K562 (cell line): ENCODE results near the gene STX19. TPM values are rescaled to one million over a fixed set of nuclear protein-coding genes. Genes with fewer than 3 reads are reported as not detected.

Experiments used
- ARHGAP35 ChIP-seq: fragments of 450-650 bp; IDR thresholded peaks from 2 replicates; pipeline ENCODE4 v1.6.1; 2018; ENCODE audit not compliant: partially characterized antibody
- CBX8 ChIP-seq: fragments of 200-600 bp; sonication (generic); IDR thresholded peaks from 2 replicates; pipeline ENCODE4 v1.6.1; 2012; ENCODE audit warnings: borderline replicate concordance, mixed run types, low read depth, mild to moderate bottlenecking, moderate library complexity, mixed read lengths, low read length, control low read depth, inconsistent platforms; ENCODE audit not compliant: poor library complexity, severe bottlenecking; ENCODE audit errors: extremely low read depth
- RAD51 ChIP-seq: fragments of 450-650 bp; IDR thresholded peaks from 2 replicates; pipeline ENCODE4 v1.7.1; 2016; ENCODE audit warnings: low read depth, mild to moderate bottlenecking, borderline replicate concordance
- RHOXF2B ChIP-seq: fragments of 250-450 bp; sonication (Bioruptor Pico); conservative IDR thresholded peaks from 2 replicates; pipeline ENCODE4 v1.5.1; 2021
- SAP30 ChIP-seq: fragments of 200-600 bp; sonication (generic); IDR thresholded peaks from 2 replicates; pipeline ENCODE4 v1.6.1; 2012; ENCODE audit warnings: borderline replicate concordance, low read depth, mild to moderate bottlenecking, moderate library complexity, low read length, control low read depth, inconsistent platforms; ENCODE audit not compliant: insufficient read depth, poor library complexity, severe bottlenecking
- STAT5A ChIP-seq: IDR thresholded peaks from 2 replicates; pipeline ENCODE4 v1.6.1; 2012; ENCODE audit warnings: low read length, inconsistent platforms, borderline replicate concordance
- THRAP3 ChIP-seq: fragments of 450-650 bp; IDR thresholded peaks from 2 replicates; pipeline ENCODE4 v1.6.1; 2016; ENCODE audit warnings: mild to moderate bottlenecking, inconsistent platforms, borderline replicate concordance
- ZNF175 ChIP-seq: fragments of 200-800 bp; sonication (Bioruptor generic); IDR thresholded peaks from 2 replicates; pipeline ENCODE4 v1.6.1; 2016; ENCODE audit warnings: low read depth, mild to moderate bottlenecking, missing genetic modification characterization, missing compliant biosample characterization
- ZNF239 ChIP-seq: fragments of 250-450 bp; sonication (Bioruptor Pico); IDR thresholded peaks from 2 replicates; pipeline ENCODE4 v1.4.0; 2020; ENCODE audit warnings: mild to moderate bottlenecking
- ZNF398 ChIP-seq: fragments of 250-450 bp; sonication (Bioruptor Pico); IDR thresholded peaks from 2 replicates; pipeline ENCODE4 v1.8.0; 2021; ENCODE audit warnings: moderate library complexity, mild to moderate bottlenecking, inconsistent platforms
- ZNF431 ChIP-seq: sonication (generic); formaldehyde crosslinking; IDR thresholded peaks from 2 replicates; pipeline ENCODE4 v1.8.0; 2022; ENCODE audit warnings: mild to moderate bottlenecking, missing genetic modification reagents
- ZNF707 ChIP-seq: fragments of 250-450 bp; sonication (Bioruptor Pico); conservative IDR thresholded peaks from 2 replicates; pipeline ENCODE4 v1.8.0; 2022; ENCODE audit warnings: inconsistent platforms, mild to moderate bottlenecking, moderate library complexity
- ZNF785 ChIP-seq: fragments of 250-450 bp; sonication (Bioruptor Pico); IDR thresholded peaks from 2 replicates; pipeline ENCODE4 v1.4.0; 2020; ENCODE audit warnings: mild to moderate bottlenecking
- polyA plus RNA-seq, 8 experiments: library from polyadenylated mRNA; depleted of rRNA in 4 of 8; stranded (reverse) in 5 of 8; unstranded in 3 of 8; fragments of >200 nt; fragmentation: Nextera tagmentation in 2 of 8; fragmentation: Illumina TruSeq in 1 of 8; extraction: Ambion mirVana in 2 of 8; extraction: Trizol in 1 of 8; gene quantifications; 2 replicates each; pipeline versions ENCODE4 v1.2.1 to v1.2.3, GENCODE V29; 2011 to 2014; ENCODE audit warnings: inconsistent platforms in 1 of 8, missing spikeins in 1 of 8
- total RNA-seq, 7 experiments: library from RNA; depleted of rRNA in 6 of 7; stranded (reverse); fragments of >200 nt in 6 of 7; fragmentation: Illumina TruSeq in 2 of 7; extraction: Trizol in 2 of 7; gene quantifications; 2 replicates each; pipeline versions ENCODE4 v1.2.1 to v1.2.3, GENCODE V29; 2011 to 2021; ENCODE audit warnings: low replicate concordance in 1 of 7
- TF ChIP-seq, protein P1 (sequence below): sonication (generic); formaldehyde crosslinking; IDR thresholded peaks from 2 replicates; pipeline ENCODE4 v1.8.0; 2022; ENCODE audit warnings: mild to moderate bottlenecking, missing genetic modification reagents
- TF ChIP-seq, protein P2 (sequence below): fragments of 450-650 bp; formaldehyde crosslinking; IDR thresholded peaks from 2 replicates; pipeline ENCODE4 v1.4.0; 2022; ENCODE audit warnings: missing genetic modification characterization
- TF ChIP-seq, protein P3 (sequence below): fragments of 250-450 bp; sonication (Bioruptor Pico); IDR thresholded peaks from 2 replicates; pipeline ENCODE4 v1.5.0; 2020; ENCODE audit warnings: mild to moderate bottlenecking
- TF ChIP-seq, protein P4 (sequence below), 2 experiments: fragments of 450-650 bp in 1 of 2; IDR thresholded peaks; 2 replicates each; pipeline ENCODE4 v1.6.1; 2011 to 2017; ENCODE audit warnings: low read depth in 2 of 2, antibody characterized with exemption in 1 of 2, borderline replicate concordance in 1 of 2, low read length in 1 of 2, mild to moderate bottlenecking in 1 of 2, mixed read lengths in 1 of 2; ENCODE audit not compliant: control insufficient read depth in 1 of 2

STX19 gene
- total and polyA plus RNA-seq, 9 of the 15 experiments (the other 6 are each of a cell fraction or from before 2014, with no cell fraction given) = 0.04 TPM; not detected in 8

GRCh38 chr3:94062513-94063404, 34.4 kb upstream of the STX19 start, which contains the start of the genes DHFR2 and NSUN3 (continued):
- TF ChIP-seq, protein P1, sequence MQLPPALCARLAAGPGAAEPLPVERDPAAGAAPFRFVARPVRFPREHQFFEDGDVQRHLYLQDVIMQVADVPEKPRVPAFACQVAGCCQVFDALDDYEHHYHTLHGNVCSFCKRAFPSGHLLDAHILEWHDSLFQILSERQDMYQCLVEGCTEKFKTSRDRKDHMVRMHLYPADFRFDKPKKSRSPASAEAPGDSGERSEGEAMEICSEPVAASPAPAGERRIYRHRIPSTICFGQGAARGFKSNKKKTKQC = no peak
- TF ChIP-seq RAD51 (no peak), ARHGAP35 (peak; percentile 88), ZNF707 (CRISPR knock-in tag) (no peak), STAT5A (no peak), ZNF431 (CRISPR knock-in tag) (no peak), RHOXF2B (no peak), ZNF175 (CRISPR knock-in tag) (no peak), ZNF239 (CRISPR knock-in tag) (no peak), ZNF785 (no peak), ZNF398 (no peak), THRAP3 (no peak), CBX8 (no peak), SAP30 (no peak)
- TF ChIP-seq, protein P2, sequence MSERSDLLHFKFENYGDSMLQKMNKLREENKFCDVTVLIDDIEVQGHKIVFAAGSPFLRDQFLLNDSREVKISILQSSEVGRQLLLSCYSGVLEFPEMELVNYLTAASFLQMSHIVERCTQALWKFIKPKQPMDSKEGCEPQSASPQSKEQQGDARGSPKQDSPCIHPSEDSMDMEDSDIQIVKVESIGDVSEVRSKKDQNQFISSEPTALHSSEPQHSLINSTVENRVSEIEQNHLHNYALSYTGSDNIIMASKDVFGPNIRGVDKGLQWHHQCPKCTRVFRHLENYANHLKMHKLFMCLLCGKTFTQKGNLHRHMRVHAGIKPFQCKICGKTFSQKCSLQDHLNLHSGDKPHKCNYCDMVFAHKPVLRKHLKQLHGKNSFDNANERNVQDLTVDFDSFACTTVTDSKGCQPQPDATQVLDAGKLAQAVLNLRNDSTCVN (CRISPR knock-in tag) = no peak
- TF ChIP-seq, protein P3, sequence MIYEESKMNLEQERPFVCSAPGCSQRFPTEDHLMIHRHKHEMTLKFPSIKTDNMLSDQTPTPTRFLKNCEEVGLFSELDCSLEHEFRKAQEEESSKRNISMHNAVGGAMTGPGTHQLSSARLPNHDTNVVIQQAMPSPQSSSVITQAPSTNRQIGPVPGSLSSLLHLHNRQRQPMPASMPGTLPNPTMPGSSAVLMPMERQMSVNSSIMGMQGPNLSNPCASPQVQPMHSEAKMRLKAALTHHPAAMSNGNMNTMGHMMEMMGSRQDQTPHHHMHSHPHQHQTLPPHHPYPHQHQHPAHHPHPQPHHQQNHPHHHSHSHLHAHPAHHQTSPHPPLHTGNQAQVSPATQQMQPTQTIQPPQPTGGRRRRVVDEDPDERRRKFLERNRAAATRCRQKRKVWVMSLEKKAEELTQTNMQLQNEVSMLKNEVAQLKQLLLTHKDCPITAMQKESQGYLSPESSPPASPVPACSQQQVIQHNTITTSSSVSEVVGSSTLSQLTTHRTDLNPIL (CRISPR knock-in tag) = no peak
- TF ChIP-seq, protein P4, sequence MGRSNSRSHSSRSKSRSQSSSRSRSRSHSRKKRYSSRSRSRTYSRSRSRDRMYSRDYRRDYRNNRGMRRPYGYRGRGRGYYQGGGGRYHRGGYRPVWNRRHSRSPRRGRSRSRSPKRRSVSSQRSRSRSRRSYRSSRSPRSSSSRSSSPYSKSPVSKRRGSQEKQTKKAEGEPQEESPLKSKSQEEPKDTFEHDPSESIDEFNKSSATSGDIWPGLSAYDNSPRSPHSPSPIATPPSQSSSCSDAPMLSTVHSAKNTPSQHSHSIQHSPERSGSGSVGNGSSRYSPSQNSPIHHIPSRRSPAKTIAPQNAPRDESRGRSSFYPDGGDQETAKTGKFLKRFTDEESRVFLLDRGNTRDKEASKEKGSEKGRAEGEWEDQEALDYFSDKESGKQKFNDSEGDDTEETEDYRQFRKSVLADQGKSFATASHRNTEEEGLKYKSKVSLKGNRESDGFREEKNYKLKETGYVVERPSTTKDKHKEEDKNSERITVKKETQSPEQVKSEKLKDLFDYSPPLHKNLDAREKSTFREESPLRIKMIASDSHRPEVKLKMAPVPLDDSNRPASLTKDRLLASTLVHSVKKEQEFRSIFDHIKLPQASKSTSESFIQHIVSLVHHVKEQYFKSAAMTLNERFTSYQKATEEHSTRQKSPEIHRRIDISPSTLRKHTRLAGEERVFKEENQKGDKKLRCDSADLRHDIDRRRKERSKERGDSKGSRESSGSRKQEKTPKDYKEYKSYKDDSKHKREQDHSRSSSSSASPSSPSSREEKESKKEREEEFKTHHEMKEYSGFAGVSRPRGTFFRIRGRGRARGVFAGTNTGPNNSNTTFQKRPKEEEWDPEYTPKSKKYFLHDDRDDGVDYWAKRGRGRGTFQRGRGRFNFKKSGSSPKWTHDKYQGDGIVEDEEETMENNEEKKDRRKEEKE (IDR thresholded peaks at IDR 0.05; ENCODE audit: borderline replicate concordance in 1 of 2, control insufficient read depth in 1 of 2, low read depth in 2 of 2, low read length in 1 of 2) = no peak
